DND-41 (cell line): ENCODE data around the gene DYNC1H1.

Experiments used
- ATAC-seq: fragments of 200-7000 bp; cut with Tn5 transposase; 3 replicates; pipeline ENCODE4 v1.9.1; 2021; ENCODE audit warnings: low read depth; ENCODE audit not compliant: insufficient read depth
- DNase-seq: peaks from one replicate; pipeline ENCODE4 v3.0.0-alpha.2; 2020
- H2AFZ ChIP-seq: 2 replicates; pipeline ENCODE4 v1.6.0; 2012; ENCODE audit warnings: low read depth, low read length
- H3K27ac ChIP-seq: 2 replicates; pipeline ENCODE4 v1.5.1; 2012; ENCODE audit warnings: low read length, inconsistent platforms
- H3K27me3 ChIP-seq: fragments of 200-600 bp; sonication (generic); 2 replicates; pipeline ENCODE4 v1.6.0; 2012; ENCODE audit warnings: low read length, mild to moderate bottlenecking, inconsistent platforms; ENCODE audit not compliant: insufficient read depth, poor library complexity
- H3K36me3 ChIP-seq: 2 replicates; pipeline ENCODE4 v1.5.1; 2012; ENCODE audit warnings: low read length, inconsistent platforms; ENCODE audit not compliant: insufficient read depth
- H3K4me1 ChIP-seq: 2 replicates; pipeline ENCODE4 v1.5.1; 2012; ENCODE audit warnings: mild to moderate bottlenecking, low read length; ENCODE audit not compliant: insufficient read depth
- H3K4me2 ChIP-seq: 2 replicates; pipeline ENCODE4 v1.6.0; 2012; ENCODE audit warnings: mild to moderate bottlenecking, moderate library complexity, low read length, inconsistent platforms; ENCODE audit not compliant: insufficient read depth
- H3K4me3 ChIP-seq, 2 experiments: fragments of 200-600 bp in 1 of 2; shearing (Covaris generic) in 1 of 2; 2 replicates each; pipeline ENCODE4 v1.5.1; 2012 to 2016; ENCODE audit warnings: inconsistent platforms in 2 of 2, low read length in 2 of 2, mild to moderate bottlenecking in 2 of 2, low read depth in 1 of 2, moderate library complexity in 1 of 2
- H3K79me2 ChIP-seq: 2 replicates; pipeline ENCODE4 v1.6.0; 2012; ENCODE audit warnings: low read length, inconsistent platforms; ENCODE audit not compliant: insufficient read depth
- H3K9ac ChIP-seq: 2 replicates; pipeline ENCODE4 v1.6.0; 2012; ENCODE audit warnings: low read depth, mild to moderate bottlenecking, inconsistent platforms, low read length, moderate library complexity
- H3K9me3 ChIP-seq: 2 replicates; pipeline ENCODE4 v1.5.1; 2012; ENCODE audit warnings: low read length, moderate library complexity, mild to moderate bottlenecking, inconsistent platforms; ENCODE audit not compliant: insufficient read depth, severe bottlenecking
- H4K20me1 ChIP-seq: 2 replicates; pipeline ENCODE4 v1.6.0; 2012; ENCODE audit warnings: low read length; ENCODE audit not compliant: insufficient read depth
- EZH2 ChIP-seq: IDR thresholded peaks from 3 replicates; pipeline ENCODE4 v1.6.1; 2012; ENCODE audit warnings: borderline replicate concordance, low read depth, mild to moderate bottlenecking, moderate library complexity, low read length, inconsistent platforms; ENCODE audit not compliant: severe bottlenecking
- TF ChIP-seq, protein P1 (sequence below): IDR thresholded peaks from 2 replicates; pipeline ENCODE4 v1.5.1; 2012; ENCODE audit warnings: borderline replicate concordance, low read length, moderate library complexity, mild to moderate bottlenecking; ENCODE audit not compliant: poor library complexity, severe bottlenecking; ENCODE audit errors: extremely low read depth

Gene DYNC1H1

GRCh38 chr14:102020058-102020971 lies 55.9 kb downstream of the DYNC1H1 start:
- Histone ChIP-seq H3K4me3 (no peak overlapping the region), H3K27ac (no peak overlapping the region), H3K9me3 (no peaks in the 10 kb centered on the region), H3K79me2 (no peaks in the 10 kb centered on the region), H3K4me2 (no peak overlapping the region), H3K27me3 (no peaks in the 10 kb centered on the region), H3K36me3 (peaks cover 89% of the 10 kb centered on the region), H4K20me1 (no peaks in the 10 kb centered on the region), H2AFZ (no peak overlapping the region), H3K4me1 (no peaks in the 10 kb centered on the region), H3K9ac (no peak overlapping the region)
- ATAC-seq (peak; percentile 68), DNase-seq (peak; percentile 31)
- no peak for TF ChIP-seq EZH2
- TF ChIP-seq, protein P1, sequence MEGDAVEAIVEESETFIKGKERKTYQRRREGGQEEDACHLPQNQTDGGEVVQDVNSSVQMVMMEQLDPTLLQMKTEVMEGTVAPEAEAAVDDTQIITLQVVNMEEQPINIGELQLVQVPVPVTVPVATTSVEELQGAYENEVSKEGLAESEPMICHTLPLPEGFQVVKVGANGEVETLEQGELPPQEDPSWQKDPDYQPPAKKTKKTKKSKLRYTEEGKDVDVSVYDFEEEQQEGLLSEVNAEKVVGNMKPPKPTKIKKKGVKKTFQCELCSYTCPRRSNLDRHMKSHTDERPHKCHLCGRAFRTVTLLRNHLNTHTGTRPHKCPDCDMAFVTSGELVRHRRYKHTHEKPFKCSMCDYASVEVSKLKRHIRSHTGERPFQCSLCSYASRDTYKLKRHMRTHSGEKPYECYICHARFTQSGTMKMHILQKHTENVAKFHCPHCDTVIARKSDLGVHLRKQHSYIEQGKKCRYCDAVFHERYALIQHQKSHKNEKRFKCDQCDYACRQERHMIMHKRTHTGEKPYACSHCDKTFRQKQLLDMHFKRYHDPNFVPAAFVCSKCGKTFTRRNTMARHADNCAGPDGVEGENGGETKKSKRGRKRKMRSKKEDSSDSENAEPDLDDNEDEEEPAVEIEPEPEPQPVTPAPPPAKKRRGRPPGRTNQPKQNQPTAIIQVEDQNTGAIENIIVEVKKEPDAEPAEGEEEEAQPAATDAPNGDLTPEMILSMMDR, result no peak

DNA sequence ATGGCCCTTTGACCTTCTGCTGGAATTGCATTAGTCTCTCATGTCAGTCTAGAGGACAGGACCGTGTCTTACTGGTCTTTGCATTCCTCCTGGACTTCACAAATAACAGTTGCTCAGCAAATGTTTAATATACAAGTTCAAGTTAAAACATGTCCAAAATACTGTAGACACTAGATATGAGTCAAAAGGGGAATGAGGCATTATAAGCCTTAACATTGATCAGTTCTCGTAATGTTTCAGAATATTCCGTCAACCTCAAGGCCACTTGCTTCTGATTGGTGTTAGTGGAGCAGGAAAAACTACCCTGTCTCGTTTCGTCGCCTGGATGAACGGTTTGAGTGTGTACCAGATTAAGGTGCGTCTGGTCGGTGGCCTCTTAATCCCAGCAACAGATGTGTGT lies 62.6 kb downstream of the DYNC1H1 start:
- H3K79me2 ChIP-seq, result no peaks in the 10 kb centered on the region
- TF ChIP-seq, protein P1, result no peak
- no peak for TF ChIP-seq EZH2
- H3K9me3 ChIP-seq, result no peaks in the 10 kb centered on the region
- no peak overlapping the region for H3K4me3 ChIP-seq
- H3K27me3 ChIP-seq, result no peaks in the 10 kb centered on the region
- H4K20me1 ChIP-seq, result 0 out of 2 replicates have a peak, but pooled peaks cover 2% of the 10 kb centered on the region
- no peak for DNase-seq
- no peak overlapping the region for H3K9ac ChIP-seq
- H2AFZ ChIP-seq, result no peak overlapping the region
- H3K36me3 ChIP-seq, result peaks cover 88% of the 10 kb centered on the region
- no peak for ATAC-seq
- no peaks in the 10 kb centered on the region for H3K4me1 ChIP-seq
- no peak overlapping the region for H3K4me2 ChIP-seq
- no peak overlapping the region for H3K27ac ChIP-seq

GRCh38 chr14:102027951-102028350 lies 63.6 kb downstream of the DYNC1H1 start:
- H3K4me2 ChIP-seq, result no peak overlapping the region
- no peak for DNase-seq
- H3K79me2 ChIP-seq, result no peaks in the 10 kb centered on the region
- no peak overlapping the region for H3K27ac ChIP-seq
- no peaks in the 10 kb centered on the region for H3K9me3 ChIP-seq
- H3K9ac ChIP-seq, result no peak overlapping the region
- no peak overlapping the region for H2AFZ ChIP-seq
- 0 out of 2 replicates have a peak, but pooled peaks cover 2% of the 10 kb centered on the region for H4K20me1 ChIP-seq
- no peaks in the 10 kb centered on the region for H3K27me3 ChIP-seq
- no peaks in the 10 kb centered on the region for H3K4me1 ChIP-seq
- H3K4me3 ChIP-seq, result no peak overlapping the region
- TF ChIP-seq, protein P1, result no peak
- no peak for TF ChIP-seq EZH2
- no peak; the same call in 2 of the 3 replicates for ATAC-seq
- peaks cover 89% of the 10 kb centered on the region for H3K36me3 ChIP-seq
